SK-N-MC (cell line): Measurements from ENCODE around the gene PCNA.

Experiments used
- EZH2 ChIP-seq: fragments of 200-600 bp; sonication (generic); IDR thresholded peaks from one replicate; pipeline ENCODE4 v1.6.1; 2017; ENCODE audit warnings: antibody characterized with exemption
- POLR2AphosphoS5 ChIP-seq: IDR thresholded peaks from 2 replicates; pipeline ENCODE4 v1.6.1; 2012; ENCODE audit warnings: mild to moderate bottlenecking, low read depth, low read length, borderline replicate concordance

GRCh38 chr20:5154543-5154925 is 34.8 kb upstream of the PCNA start:
- no peak for TF ChIP-seq EZH2
- no peak for TF ChIP-seq POLR2AphosphoS5
